GM18858 (cell line): ENCODE results near the gene DOK7.

Experiments used
- ATAC-seq: cut with Tn5 transposase; IDR thresholded peaks from one replicate; pipeline ENCODE4 v1.9.1; 2021; ENCODE audit not compliant: unreplicated experiment

The DOK7 gene

DNA sequence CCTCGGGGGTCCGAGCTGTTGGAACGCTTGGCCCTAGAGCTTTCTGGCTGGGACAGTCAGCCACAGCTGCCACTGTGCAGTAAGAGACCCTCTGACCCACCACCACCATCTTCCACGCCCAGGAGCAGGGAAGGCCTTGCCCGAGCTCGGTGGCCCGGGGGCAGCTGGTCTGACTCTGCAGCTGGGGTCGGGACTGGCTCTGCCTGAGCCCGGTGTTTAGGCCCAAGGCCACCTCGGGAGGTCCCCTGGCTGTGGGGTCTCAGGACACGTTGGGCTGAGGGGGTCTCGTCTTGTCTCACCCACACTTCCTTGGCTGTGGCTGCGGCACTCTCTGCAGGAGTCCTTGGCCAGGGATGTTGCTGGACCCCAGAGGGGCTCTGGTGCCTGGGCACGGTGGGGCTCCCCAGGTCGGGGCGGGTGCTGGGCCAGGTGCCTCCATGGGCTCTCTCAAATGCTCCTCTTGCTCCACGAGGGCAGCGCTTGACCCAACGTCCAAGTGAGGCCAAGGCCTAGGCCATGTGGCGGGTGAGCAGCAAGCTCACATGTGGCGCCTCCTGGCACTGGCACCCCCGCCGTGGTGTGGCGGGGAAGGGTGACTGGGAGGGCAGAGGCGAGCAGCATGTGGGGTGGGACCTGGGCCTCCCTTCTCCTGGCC, 22.9 kb downstream of the DOK7 start:
- no peak for ATAC-seq

DNA sequence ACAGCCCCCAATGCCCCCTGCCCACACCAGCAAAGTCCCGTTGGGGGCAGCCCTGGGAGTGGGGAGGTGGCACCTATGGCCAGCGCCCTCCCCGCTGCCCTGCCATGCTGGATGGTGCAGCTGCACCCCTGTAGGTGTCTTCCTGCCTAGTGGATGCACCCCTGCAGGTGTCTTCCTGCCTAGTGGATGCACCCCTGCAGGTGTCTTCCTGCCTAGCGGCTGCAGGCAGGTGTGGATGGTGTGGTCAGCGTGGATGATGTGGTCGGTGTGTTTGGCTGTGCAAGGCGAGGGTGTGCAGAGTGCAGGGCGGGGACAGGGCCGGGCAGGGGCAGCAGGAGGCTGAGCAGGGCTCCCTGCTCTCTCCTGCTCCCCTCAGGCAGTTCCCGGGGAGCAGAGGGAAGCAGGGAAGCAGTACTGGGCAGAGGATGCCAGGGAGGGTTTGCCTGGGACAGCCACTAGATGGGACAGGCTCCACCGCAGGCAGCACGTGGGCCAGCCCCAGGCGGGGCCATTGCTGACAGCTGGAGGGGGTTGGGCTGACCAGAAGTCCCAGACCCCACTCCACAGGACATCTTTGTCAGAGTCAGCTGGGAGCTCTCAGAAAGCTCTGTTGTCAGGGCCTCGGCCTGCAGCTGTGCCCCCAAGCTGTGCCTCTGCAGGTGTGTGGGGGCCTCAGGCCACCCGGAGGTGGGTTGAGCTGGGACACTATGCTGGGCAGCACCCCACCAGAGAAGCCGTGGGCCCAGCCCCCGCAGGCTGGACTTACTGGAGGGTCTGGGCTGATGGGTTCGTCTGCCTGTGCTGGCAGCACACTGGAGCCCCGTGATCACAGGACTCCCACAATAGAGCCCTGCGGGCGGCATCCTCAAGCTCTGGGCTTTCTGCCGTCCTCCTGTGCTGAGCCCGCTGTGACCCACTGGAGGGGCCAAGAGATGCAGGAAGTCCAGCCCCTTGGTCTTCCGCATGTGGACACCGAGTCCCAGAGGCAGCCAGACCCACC, 23.7 kb downstream of the DOK7 start:
- no peak for ATAC-seq

DNA sequence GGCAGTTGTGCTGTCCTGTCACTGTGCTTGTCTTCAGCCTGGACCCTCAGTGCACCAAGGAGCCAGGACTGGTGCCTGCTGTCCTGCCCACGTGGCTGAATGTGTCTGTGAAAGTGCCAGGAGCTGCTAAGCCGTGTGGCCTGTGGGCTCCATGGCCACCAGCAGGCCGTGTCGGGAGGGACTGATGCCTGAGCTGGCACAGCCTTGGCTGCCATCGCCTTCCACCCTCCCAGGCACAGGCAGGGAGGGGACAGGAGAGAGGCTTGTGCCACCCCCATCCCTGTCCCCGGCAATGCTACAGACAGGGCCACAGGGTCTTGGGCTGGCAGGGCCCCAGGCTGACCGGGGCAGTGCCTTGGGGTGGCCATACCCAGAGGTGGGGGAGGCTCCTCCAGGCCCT, 24.8 kb downstream of the DOK7 start:
- no peak for ATAC-seq

DNA sequence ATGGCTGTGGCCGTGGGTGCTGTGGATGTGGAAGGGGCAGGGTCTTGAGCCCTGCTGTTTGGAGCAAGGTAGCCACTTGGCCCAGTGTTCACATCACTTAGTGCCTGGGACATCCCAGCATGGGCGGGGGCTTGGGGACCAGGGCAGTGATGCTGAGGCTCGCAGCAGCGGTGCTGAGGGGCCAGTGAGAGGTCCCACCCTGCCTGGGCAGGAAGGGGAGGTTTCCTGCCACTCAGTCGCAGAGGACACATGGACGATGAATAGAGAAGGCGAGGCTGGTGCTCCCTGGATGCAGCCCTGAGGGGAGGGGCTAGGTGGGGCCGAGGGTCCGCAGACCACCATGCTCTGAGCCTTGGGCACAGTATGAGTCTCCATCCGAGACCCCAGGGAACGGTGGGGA, 25.7 kb downstream of the DOK7 start:
- no peak for ATAC-seq

DNA sequence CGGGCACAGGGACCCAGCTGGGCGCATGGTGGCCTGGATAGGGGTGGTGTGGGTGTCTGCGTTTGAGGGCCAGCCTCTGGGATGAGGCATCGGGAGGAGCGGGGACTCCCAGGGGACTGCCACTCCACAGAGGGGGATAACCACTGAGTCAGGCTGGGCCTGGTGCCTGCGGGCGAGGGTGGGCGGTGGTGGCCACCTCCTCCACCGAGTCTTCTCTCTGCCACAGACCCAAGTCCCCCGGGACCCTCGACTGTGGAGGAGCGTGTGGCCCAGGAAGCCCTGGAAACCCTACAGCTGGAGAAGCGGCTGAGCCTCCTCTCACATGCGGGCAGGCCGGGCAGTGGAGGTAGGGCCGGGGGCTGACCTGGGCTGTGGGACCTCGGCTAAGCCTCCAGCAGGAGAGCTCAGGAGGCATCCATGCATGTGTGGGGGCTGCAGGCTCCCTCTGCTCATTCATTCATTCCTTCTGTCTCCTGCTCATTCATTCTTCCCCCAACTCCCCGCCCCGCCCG, 26.4 kb downstream of the DOK7 start:
- no peak for ATAC-seq

GRCh38 chr4:3491681-3492405, 28.7 kb downstream of the DOK7 start:
- no peak for ATAC-seq

- ATAC-seq, result no peak
Measured at GRCh38 chr4:3492741-3493719, 29.9 kb downstream of the DOK7 start.

DNA sequence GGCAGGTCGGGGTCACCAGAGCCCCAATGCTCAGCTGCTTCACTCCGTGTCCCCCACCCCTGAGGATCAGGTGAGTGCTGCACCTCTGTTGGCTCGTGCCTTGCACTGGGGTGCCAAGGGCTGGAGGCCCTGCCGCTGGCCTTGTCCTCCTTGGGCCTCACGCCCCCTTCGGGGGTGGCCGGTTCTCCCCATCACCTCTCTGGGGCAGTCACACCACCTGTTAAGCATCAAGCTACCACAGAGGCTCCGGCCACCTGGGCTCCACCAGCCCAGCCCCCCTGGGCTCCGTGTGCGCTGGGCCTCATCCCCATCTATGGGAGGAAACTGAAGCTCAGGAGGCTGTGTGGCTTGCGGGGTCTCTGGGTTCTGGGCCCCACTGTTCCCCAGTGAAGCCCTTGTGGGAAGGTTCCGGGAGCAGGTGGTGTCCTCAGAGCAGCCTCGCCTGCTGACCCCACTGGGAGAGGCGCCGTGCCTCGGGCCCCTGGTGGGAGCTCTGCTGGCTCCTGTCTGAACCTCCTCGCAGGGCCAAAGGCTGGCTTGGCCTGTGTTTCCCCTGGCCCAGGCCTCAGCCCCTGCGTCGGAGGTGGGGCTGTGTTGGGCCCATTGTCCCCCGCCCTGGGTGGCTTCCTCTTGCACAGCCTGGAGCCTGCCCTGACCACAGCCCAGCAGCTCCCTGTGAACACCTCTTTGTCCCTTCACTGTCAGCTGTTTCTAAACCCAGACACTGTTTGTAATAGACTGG, 30.8 kb downstream of the DOK7 start:
- ATAC-seq, result no peak

GRCh38 chr4:3494462-3494871, 31.4 kb downstream of the DOK7 start:
- ATAC-seq, result no peak

DNA sequence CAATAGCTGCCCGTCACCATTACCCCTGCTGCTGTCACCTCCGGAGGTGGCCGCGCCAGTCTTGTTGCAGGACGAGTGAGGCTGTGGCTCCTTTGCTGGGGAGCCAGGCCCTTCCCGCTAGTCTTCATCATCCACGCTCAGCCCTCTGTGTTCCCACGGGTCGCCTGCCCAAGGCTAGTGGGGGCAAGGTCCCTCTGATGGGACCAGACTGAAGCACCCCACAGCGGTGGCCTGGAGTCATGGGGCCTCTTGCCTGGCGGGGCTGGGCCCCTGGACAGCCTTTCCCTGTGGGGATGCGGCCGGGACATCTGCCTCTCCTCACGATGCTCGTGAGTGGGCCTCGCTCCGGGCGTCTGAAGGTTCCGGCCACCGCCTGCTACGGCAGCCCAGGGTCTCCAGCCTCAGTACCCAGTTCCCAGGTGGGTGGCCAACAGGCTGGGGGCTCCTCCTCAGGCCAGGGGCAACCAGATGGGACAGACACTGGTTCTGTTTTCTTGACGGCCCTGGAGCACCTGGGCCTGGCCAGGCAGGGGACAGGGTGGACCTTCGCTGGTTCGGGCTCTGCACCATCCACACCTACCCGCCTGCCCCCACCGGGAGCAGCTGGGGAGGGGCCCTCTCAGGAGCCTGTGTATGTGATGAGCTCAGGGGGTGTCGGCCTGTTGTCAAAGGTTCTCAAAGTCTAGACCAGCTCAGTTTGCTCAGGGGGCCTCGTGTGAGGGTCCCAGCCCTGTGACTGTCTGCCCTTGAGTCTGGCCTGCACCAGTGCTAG, 32.3 kb downstream of the DOK7 start:
- ATAC-seq, result no peak

DNA sequence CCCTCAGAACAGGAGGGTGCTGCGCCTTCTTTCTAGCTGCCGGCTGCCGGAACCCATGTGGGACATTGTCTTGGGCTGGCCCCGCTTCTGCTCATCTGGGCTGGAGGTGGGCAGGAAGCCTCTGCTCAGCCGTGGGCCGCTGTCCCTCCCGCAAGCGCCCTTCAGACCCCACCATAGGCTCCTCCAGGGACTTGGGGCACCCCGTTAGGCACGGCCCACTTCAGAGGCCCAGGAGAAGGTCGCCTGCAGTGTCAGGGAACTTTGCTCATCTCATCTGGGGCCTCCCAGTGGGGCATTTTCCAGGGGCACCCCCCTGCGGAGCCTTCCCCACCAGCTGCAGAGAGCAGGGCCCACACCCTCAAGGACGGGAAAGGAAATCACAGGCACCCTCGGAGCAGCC, 32.9 kb downstream of the DOK7 start:
- no peak for ATAC-seq

DNA sequence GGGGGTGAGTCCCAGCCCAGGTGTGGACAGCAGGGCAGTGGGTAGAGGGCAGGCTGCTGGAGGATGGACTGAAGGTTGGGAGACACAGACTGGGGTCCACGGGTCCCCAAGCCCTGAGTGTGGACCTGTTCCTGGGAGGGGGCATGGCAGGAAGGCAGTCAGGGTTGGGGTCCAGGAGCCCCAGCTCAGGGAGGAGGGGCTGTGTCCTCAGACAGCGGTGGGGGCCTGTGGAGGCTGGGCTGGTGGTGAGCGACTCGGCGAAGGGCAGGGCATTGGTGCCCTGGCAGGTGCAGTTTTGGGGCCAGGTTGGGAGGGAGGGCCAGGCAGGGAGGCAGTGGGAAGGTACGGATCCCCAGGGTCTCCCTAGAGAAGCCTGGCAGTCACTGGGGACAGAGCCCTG, 34.0 kb downstream of the DOK7 start:
- ATAC-seq, result no peak

- ATAC-seq, result no peak
Measured at GRCh38 chr4:3497523-3498389, 34.6 kb downstream of the DOK7 start.

DNA sequence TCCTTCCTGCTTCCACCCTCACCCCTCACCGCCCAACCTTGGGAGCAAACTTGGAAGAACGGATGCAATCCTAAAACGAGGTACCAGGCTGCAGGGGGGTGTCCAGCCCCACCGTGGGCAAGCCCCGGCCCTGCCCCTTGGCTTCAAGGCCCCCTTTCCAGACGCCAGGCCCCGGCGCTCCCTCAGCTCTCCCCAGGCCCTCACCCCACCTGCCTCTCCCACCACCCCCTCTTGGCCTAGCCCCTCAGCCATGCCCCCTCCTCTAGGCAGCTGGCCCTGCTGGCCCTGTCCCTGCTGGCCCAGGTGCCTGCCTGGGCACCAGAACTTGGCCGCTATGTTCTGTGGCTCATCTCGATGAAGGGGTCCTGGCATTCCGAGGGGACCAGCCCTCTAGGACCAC, 35.3 kb downstream of the DOK7 start:
- ATAC-seq, result no peak

DNA sequence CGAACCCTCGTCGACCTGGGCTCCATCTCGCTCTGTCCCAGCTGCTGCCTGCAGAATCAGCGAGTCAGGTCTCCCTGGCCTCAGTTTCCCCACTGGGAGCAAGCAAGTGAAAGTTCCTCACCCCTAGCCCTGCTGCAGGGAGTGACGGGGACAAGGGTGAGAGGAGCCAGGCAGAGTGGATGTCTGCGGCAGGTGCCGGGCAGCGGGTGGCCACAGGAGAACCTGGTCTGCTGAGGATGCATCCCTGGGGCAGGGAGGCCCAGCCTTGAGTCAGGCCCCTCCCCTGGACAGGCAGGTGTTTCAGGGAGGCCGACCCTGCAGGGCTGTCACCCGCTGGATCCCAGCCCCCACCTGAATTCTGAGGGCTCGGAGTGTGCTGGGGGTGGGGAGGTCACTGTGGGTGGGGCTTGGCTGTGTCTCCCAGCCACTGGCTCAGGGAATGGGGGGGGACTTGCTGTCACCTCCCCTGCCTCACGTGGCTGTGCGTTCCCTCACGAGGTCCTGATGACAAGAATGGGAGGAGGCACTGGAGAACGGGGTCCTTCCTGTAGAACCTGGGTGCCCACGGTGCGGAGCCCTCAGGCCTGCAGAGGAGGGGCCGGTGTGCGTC, 35.9 kb downstream of the DOK7 start:
- ATAC-seq, result no peak

- ATAC-seq, result no peak
Measured at GRCh38 chr4:3499710-3500109, 36.6 kb downstream of the DOK7 start.

DNA sequence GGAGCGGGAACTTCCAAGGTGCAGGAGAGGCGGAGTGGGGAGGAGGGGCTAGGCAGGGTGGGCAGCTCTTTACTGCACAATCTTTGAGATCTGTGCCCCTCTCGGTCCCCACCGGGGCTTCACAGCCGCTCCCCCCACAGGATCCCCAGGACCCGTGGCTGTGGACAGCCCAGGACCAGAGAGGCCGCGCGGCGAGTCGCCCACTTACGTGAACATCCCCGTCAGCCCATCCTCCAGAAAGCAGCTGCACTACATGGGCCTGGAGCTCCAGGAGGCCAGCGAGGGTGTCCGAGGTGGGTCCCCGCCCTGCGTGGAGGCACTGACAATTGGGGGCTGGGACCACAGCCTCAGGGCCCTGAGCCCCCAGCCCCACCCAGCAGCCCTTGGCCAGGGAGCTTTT, 37.0 kb downstream of the DOK7 start:
- ATAC-seq, result no peak
